Activated CD4-positive, alpha-beta T cell treated with anti-CD3 and anti-CD28 coated beads, Interleukin-2, amount 10 ng/mL, durations not matched to agents 24 days and 14 days (primary cell): ENCODE measurements around the gene IMP3. TPM values are rescaled to one million over a fixed set of nuclear protein-coding genes. Genes with fewer than 3 reads are reported as not detected.

Source experiments
- DNase-seq: peaks from one replicate; pipeline ENCODE4 v3.0.0; 2022
- H3K27ac Mint-ChIP-seq: one replicate; pipeline ENCODE4 v1.8.0; 2022; ENCODE audit warnings: mild to moderate bottlenecking, mixed read lengths
- H3K27me3 Mint-ChIP-seq: one replicate; pipeline ENCODE4 v1.8.0; 2022; ENCODE audit warnings: mixed read lengths
- H3K36me3 Mint-ChIP-seq: one replicate; pipeline ENCODE4 v1.8.0; 2022; ENCODE audit warnings: low read depth, mild to moderate bottlenecking, mixed read lengths
- H3K4me1 Mint-ChIP-seq: one replicate; pipeline ENCODE4 v1.8.0; 2021; ENCODE audit warnings: mixed read lengths
- H3K4me3 Mint-ChIP-seq: one replicate; pipeline ENCODE4 v1.8.0; 2022; ENCODE audit warnings: mild to moderate bottlenecking, moderate library complexity, mixed read lengths
- H3K9me3 Mint-ChIP-seq: one replicate; pipeline ENCODE4 v1.8.0; 2021; ENCODE audit warnings: mixed read lengths
- intact Hi-C: fragments of 100-400 bp; cut with micrococcal nuclease; formaldehyde crosslinking; loops from one replicate; pipeline ENCODE4 v1.15.1; 2023
- total RNA-seq: library from RNA; stranded (reverse); gene quantifications from 2 replicates; pipeline ENCODE4 v1.2.3, GENCODE V29; 2022

Gene IMP3
- total RNA-seq, 1 donor from 2014 or later = 112 TPM

- no peaks in the 10 kb centered on the region for H3K27me3 Mint-ChIP-seq
- peak overlapping the region; percentile 74 for H3K4me3 Mint-ChIP-seq
- peaks cover 52% of the 10 kb centered on the region for H3K36me3 Mint-ChIP-seq
- peak overlapping the region; percentile 85 for H3K27ac Mint-ChIP-seq
- DNase-seq = peak; percentile 88
- H3K9me3 Mint-ChIP-seq = no peaks in the 10 kb centered on the region
- peaks cover 36% of the 10 kb centered on the region for H3K4me1 Mint-ChIP-seq
- intact Hi-C loops = loop anchor here (2.0 kb wide), 1 partner anchor 43 kb away; the partner anchor contains the start of gene IMP3
Observed at GRCh38 chr15:75597667-75598341, 42.2 kb downstream of the IMP3 start.

DNA sequence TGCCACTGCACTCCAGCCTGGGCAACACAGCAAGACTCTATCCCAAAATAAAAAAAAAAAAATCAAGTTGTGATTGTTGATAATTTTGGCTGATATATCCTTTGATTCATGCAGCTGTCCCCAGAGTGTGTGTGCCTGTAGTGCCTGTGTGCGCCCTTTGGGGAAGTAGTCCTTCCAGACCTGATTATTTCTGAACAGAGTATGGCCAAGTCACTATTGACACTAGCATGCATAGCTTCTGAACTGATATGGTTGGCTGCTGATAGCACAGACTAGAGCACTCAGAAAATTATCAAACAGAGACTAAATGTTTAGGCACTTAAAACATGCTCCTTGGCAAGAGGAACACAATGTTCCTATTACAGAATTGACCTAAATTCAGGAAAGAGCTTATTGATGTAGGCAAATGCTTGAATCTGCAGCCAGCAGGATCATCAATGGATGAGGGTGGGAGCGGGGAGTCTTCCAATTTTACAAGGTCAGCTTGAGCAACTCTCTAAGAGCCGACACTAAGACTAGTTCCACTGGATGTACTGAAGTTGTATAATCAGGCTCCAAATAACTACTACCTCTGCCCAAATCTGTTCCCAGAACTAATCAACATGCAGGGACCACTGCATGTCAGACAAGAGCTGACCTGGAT lies 43.2 kb downstream of the IMP3 start:
- Mint-ChIP-seq H3K36me3 (peaks cover 50% of the 10 kb centered on the region), H3K27me3 (no peaks in the 10 kb centered on the region), H3K9me3 (no peaks in the 10 kb centered on the region), H3K4me3 (peak overlapping the region; percentile 74), H3K27ac (peak overlapping the region; percentile 85), H3K4me1 (peaks cover 36% of the 10 kb centered on the region)
- no peak for DNase-seq
- intact Hi-C loops = loop anchor here (2.0 kb wide), 1 partner anchor 44 kb away; the partner anchor contains the start of gene IMP3

DNA sequence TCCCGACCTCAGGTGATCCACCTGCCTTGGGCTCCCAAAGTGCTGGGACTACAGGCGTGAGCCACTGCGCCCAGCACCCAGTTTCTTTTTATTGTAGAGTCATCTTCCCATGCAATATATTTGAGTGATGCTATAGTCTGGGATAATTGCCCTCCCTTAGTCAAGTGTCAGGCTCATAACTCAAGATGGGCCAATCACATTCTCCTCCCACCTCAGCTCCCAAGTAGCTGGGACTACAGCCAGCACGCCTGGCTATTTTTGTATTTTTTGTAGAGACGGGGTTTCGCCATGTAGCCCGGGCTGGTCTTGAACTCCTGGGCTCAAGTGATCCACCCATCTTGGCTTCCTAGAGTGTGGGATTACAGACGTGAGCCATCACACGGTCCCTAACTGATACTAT lies 45.7 kb downstream of the IMP3 start:
- no peaks in the 10 kb centered on the region for H3K9me3 Mint-ChIP-seq
- intact Hi-C loops = no loop called here
- H3K27ac Mint-ChIP-seq = no peak overlapping the region
- H3K27me3 Mint-ChIP-seq = no peaks in the 10 kb centered on the region
- DNase-seq = no peak
- H3K4me3 Mint-ChIP-seq = no peak overlapping the region
- peaks cover 38% of the 10 kb centered on the region for H3K4me1 Mint-ChIP-seq
- peaks cover 43% of the 10 kb centered on the region for H3K36me3 Mint-ChIP-seq

DNA sequence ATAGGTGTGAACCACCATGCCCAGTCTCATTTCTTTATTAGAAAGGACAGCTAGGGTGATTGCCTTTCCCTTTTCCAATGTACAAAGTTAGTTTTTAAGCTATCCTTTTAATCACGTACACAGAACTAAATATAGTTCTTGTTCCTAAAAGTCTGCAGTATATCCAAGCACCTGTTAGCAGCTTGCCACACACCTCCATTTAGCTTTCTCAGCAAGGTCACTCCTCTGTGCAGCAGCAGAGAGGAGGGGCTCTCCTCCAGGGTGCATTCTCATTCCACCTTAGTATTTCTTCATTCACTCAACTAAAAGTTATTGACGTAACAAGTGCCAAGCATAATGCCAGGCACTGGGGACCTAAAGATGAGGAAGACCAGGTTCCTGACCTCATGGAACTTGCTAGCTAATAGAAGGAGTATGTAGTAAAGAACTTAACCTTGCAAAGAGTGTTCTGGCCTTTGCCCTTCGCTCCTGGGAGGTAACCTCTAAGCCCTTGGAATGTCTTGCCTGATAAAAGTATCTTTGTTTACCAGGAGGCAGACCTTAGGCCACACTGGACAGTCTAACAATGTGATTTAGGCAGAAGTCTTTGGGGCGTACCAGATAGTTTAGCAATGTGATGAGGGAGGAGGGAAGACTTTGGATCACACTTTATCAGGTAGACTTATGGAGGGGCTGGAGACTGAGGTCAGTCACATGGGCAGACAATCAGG lies 48.2 kb downstream of the IMP3 start:
- Mint-ChIP-seq H3K27me3 (no peaks in the 10 kb centered on the region), H3K4me1 (peaks cover 18% of the 10 kb centered on the region), H3K27ac (no peak overlapping the region), H3K9me3 (no peaks in the 10 kb centered on the region), H3K4me3 (no peak overlapping the region), H3K36me3 (peaks cover 38% of the 10 kb centered on the region)
- no peak for DNase-seq
- intact Hi-C loops = no loop called here

GRCh38 chr15:75590239-75590638 lies 49.8 kb downstream of the IMP3 start:
- Mint-ChIP-seq H3K27me3 (no peaks in the 10 kb centered on the region), H3K36me3 (peaks cover 32% of the 10 kb centered on the region), H3K4me1 (peaks cover 9% of the 10 kb centered on the region), H3K4me3 (no peak overlapping the region), H3K9me3 (no peaks in the 10 kb centered on the region), H3K27ac (peak overlapping the region; percentile 34)
- no peak for DNase-seq
- intact Hi-C loops = no loop called here

Other genes starting within 250 kb of the IMP3 start
- gene SIN3A, start 188.5 kb downstream of the IMP3 start, total RNA-seq = 92.2 and 102 TPM in 2 replicates
- 21.0 and 23.6 TPM in 2 replicates for gene PTPN9, start 60.9 kb downstream of the IMP3 start, total RNA-seq
- gene SNUPN, start 14.5 kb downstream of the IMP3 start, total RNA-seq = 33.7 and 34.5 TPM in 2 replicates
- gene SNX33, start 7.7 kb upstream of the IMP3 start, total RNA-seq = 4.1 TPM in 2 replicates
- not detected in 2 replicates for gene CSPG4, start 72.6 kb upstream of the IMP3 start, total RNA-seq
- 17.0 and 17.1 TPM in 2 replicates for gene UBE2Q2, start 203.2 kb upstream of the IMP3 start, total RNA-seq